ENCODE data around the gene SERINC5. TPM values are rescaled to one million over a fixed set of nuclear protein-coding genes. Genes with fewer than 3 reads are reported as not detected.

Gene SERINC5
- total and polyA plus RNA-seq, 4 donors, result 6.2 to 84.5 (median 23.9) TPM

GRCh38 chr5:80289320-80289719 is 33.5 kb upstream of the SERINC5 start:
- ATAC-seq (ENCODE audit: insufficient read depth, low FRiP score) (no peak), DNase-seq (no peak)
- H3K27ac ChIP-seq (ENCODE audit: low read depth in 1 of 2, low read length in 1 of 2), result no peak overlapping the region
- no peaks in the 10 kb centered on the region for H3K9me3 ChIP-seq (ENCODE audit: control insufficient read depth in 4 of 4, insufficient read depth in 3 of 4, low read length in 3 of 4)
- H3K9ac ChIP-seq (ENCODE audit: insufficient read depth in 1 of 2, low read length in 2 of 2), result no peak overlapping the region
- TF ChIP-seq, protein P1, sequence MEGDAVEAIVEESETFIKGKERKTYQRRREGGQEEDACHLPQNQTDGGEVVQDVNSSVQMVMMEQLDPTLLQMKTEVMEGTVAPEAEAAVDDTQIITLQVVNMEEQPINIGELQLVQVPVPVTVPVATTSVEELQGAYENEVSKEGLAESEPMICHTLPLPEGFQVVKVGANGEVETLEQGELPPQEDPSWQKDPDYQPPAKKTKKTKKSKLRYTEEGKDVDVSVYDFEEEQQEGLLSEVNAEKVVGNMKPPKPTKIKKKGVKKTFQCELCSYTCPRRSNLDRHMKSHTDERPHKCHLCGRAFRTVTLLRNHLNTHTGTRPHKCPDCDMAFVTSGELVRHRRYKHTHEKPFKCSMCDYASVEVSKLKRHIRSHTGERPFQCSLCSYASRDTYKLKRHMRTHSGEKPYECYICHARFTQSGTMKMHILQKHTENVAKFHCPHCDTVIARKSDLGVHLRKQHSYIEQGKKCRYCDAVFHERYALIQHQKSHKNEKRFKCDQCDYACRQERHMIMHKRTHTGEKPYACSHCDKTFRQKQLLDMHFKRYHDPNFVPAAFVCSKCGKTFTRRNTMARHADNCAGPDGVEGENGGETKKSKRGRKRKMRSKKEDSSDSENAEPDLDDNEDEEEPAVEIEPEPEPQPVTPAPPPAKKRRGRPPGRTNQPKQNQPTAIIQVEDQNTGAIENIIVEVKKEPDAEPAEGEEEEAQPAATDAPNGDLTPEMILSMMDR (IDR thresholded peaks at IDR 0.05; ENCODE audit: control extremely low read depth, extremely low read depth), result no peak
- 95 to 97% methylated on average over 2 of the region's 2 CpGs for WGBS, 2 donors
- H3K4me3 ChIP-seq, result no peak overlapping the region
- H3K27me3 ChIP-seq (ENCODE audit: control insufficient read depth in 3 of 3, insufficient read depth in 3 of 3, low read length in 2 of 3), result no peaks in the 10 kb centered on the region
- H3K36me3 ChIP-seq (ENCODE audit: control insufficient read depth in 4 of 4, insufficient read depth in 4 of 4, low read length in 4 of 4), result no peaks in the 10 kb centered on the region
- H3K4me1 ChIP-seq (ENCODE audit: control insufficient read depth in 5 of 5, insufficient read depth in 5 of 5, low read length in 5 of 5), result no peaks in the 10 kb centered on the region

- Histone ChIP-seq H3K9ac (ENCODE audit: insufficient read depth in 1 of 2, low read length in 2 of 2) (no peak overlapping the region), H3K27me3 (ENCODE audit: control insufficient read depth in 3 of 3, insufficient read depth in 3 of 3, low read length in 2 of 3) (no peaks in the 10 kb centered on the region), H3K9me3 (ENCODE audit: control insufficient read depth in 4 of 4, insufficient read depth in 3 of 4, low read length in 3 of 4) (no peaks in the 10 kb centered on the region), H3K4me3 (no peak overlapping the region), H3K27ac (ENCODE audit: low read depth in 1 of 2, low read length in 1 of 2) (no peak overlapping the region), H3K4me1 (ENCODE audit: control insufficient read depth in 5 of 5, insufficient read depth in 5 of 5, low read length in 5 of 5) (no peaks in the 10 kb centered on the region), H3K36me3 (ENCODE audit: control insufficient read depth in 4 of 4, insufficient read depth in 4 of 4, low read length in 4 of 4) (no peaks in the 10 kb centered on the region)
- WGBS, 2 donors, result 88 to 100% methylated on average over 2 of the region's 2 CpGs
- ATAC-seq (ENCODE audit: insufficient read depth, low FRiP score), result no peak
- DNase-seq, result no peak
- TF ChIP-seq, protein P1 (IDR thresholded peaks at IDR 0.05; ENCODE audit: control extremely low read depth, extremely low read depth), result no peak
These were observed 32.3 kb upstream of the SERINC5 start for GRCh38 chr5:80288177-80288576.

GRCh38 chr5:80284720-80285119 is 28.9 kb upstream of the SERINC5 start:
- H3K27me3 ChIP-seq (ENCODE audit: control insufficient read depth in 3 of 3, insufficient read depth in 3 of 3, low read length in 2 of 3), result no peaks in the 10 kb centered on the region

More at GRCh38 chr5:80284720-80285119, 28.9 kb upstream of the SERINC5 start:
- TF ChIP-seq, protein P1 (IDR thresholded peaks at IDR 0.05; ENCODE audit: control extremely low read depth, extremely low read depth), result no peak
- DNase-seq, result no peak
- ATAC-seq (ENCODE audit: insufficient read depth, low FRiP score), result no peak
- H3K4me3 ChIP-seq, result no peak overlapping the region
- no peak overlapping the region for H3K9ac ChIP-seq (ENCODE audit: insufficient read depth in 1 of 2, low read length in 2 of 2)
- no peak overlapping the region for H3K27ac ChIP-seq (ENCODE audit: low read depth in 1 of 2, low read length in 1 of 2)
- H3K9me3 ChIP-seq (ENCODE audit: control insufficient read depth in 4 of 4, insufficient read depth in 3 of 4, low read length in 3 of 4), result peaks cover 0 to 2% (median 0%) of the 10 kb centered on the region in 4 donors
- peaks cover 0 to 6% (median 0%) of the 10 kb centered on the region in 5 donors for H3K4me1 ChIP-seq (ENCODE audit: control insufficient read depth in 5 of 5, insufficient read depth in 5 of 5, low read length in 5 of 5)
- no peaks in the 10 kb centered on the region for H3K36me3 ChIP-seq (ENCODE audit: control insufficient read depth in 4 of 4, insufficient read depth in 4 of 4, low read length in 4 of 4)
- WGBS, 2 donors, result 46 to 60% methylated on average over 2 of the region's 2 CpGs

Data from lung (tissue), 12 donors.